ENCODE data around the gene PLEKHO1. TPM values are rescaled to one million over a fixed set of nuclear protein-coding genes. Genes with fewer than 3 reads are reported as not detected.

The PLEKHO1 gene
- total and polyA plus RNA-seq, 2 of the 4 experiments (the other 2 are of a cell fraction), result 51.4 to 56.0 TPM

DNA sequence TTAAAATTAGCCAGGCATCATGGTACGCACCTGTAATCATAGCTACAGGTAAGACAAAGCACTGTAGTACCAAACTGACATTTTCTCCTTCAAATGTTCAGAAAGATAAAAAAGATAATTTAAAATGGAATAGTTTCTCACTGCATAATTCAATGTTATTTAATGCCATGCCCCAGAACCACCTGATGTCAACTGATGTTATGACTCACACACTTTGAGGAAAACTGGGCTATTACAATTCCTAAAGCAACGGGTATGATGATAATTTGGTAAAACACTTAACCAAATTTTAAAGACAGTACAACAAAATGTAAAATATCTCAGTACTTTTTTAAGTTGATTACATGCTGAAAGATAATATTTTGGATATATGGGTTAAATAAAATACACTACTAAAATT, 22.9 kb upstream of the PLEKHO1 start:
- H3K56ac ChIP-seq (ENCODE audit: extremely low read depth, insufficient read depth, low read length), result no peak overlapping the region
- H3K27ac ChIP-seq (ENCODE audit: insufficient read depth, low read length), result no peak overlapping the region
- H2AK5ac ChIP-seq (ENCODE audit: low read depth, low read length), result no peak overlapping the region
- no peak overlapping the region for H2AK9ac ChIP-seq (replicated peaks; ENCODE audit: low read depth, low read length, poor library complexity)
- no peak overlapping the region for H2BK20ac ChIP-seq (ENCODE audit: low read depth, low read length)
- no peak overlapping the region for H3K9ac ChIP-seq (ENCODE audit: low read depth, low read length)
- no peaks in the 10 kb centered on the region for H3K27me3 ChIP-seq (ENCODE audit: control insufficient read depth, insufficient read depth, low read length)
- in situ Hi-C loops (cut with MboI; ENCODE audit: low sequenced_read_pairs), result no loop called here
- no peak overlapping the region for H3K4me3 ChIP-seq (ENCODE audit: insufficient read depth, low read depth, low read length)
- peaks cover 5% of the 10 kb centered on the region; the same call in 1 of the 2 replicates for H3K36me3 ChIP-seq (ENCODE audit: control insufficient read depth, insufficient read depth, low read length)
- ATAC-seq (ENCODE audit: low read depth) (no peak), DNase-seq (no peak)
- H3K9me1 ChIP-seq (ENCODE audit: insufficient read depth, low read length), result 0 out of 2 replicates have a peak, but pooled peaks cover 4% of the 10 kb centered on the region
- no peaks in the 10 kb centered on the region for H3K9me3 ChIP-seq (ENCODE audit: control insufficient read depth, insufficient read depth, low read length)
- H3K4me1 ChIP-seq (ENCODE audit: control insufficient read depth, insufficient read depth, low read length), result peaks cover 2% of the 10 kb centered on the region
- H3K23ac ChIP-seq (ENCODE audit: low read depth, low read length), result no peak overlapping the region
- no peak overlapping the region for H3K4me2 ChIP-seq (ENCODE audit: low read depth, low read length)
- no peaks in the 10 kb centered on the region for H4K20me1 ChIP-seq (ENCODE audit: insufficient read depth, low read length)
- no peak overlapping the region for H3K14ac ChIP-seq (replicated peaks; ENCODE audit: low read depth, low read length)
- no peak overlapping the region for H4K5ac ChIP-seq (ENCODE audit: low read depth, low read length)
- no peak overlapping the region for H2BK15ac ChIP-seq (ENCODE audit: low read depth, low read length)
- no peak overlapping the region for H3K4ac ChIP-seq (ENCODE audit: low read depth, low read length)
- peaks cover 0 to 11% of the 10 kb centered on the region in 2 experiments; a peak in 3 of 4 replicates for H3K79me1 ChIP-seq (ENCODE audit: low read depth in 1 of 2, low read length in 2 of 2)
- H2BK120ac ChIP-seq (ENCODE audit: low read depth, low read length), result no peak overlapping the region
- intact Hi-C loops (cut with micrococcal nuclease), result no loop called here
- no peak overlapping the region for H4K91ac ChIP-seq (ENCODE audit: insufficient read depth, low read depth, low read length)
- BruUV-seq (replicated peaks), result no TSS peak
- ChIA-PET CTCF (no interaction called here), POLR2A (ENCODE audit: unreplicated experiment) (no interaction called here)
- H2AFZ ChIP-seq (replicated peaks; ENCODE audit: low read length, poor library complexity), result no peak overlapping the region
- no peak overlapping the region for H3K18ac ChIP-seq (ENCODE audit: low read depth, low read length)
- dilution Hi-C loops (cut with HindIII; ENCODE audit: low sequenced_read_pairs, unreplicated experiment), result no loop called here
- no peak overlapping the region for H2BK5ac ChIP-seq (ENCODE audit: low read depth, low read length, poor library complexity, severe bottlenecking)
- H4K8ac ChIP-seq (ENCODE audit: low read depth in 2 of 2, low read length in 2 of 2), result no peak overlapping the region
- no CpG with 5 or more reads among the region's 2 CpGs for WGBS, 2 experiments (ENCODE audit: extremely low coverage in 2 of 2, insufficient read length in 1 of 2)
- TF ChIP-seq SMC3 (IDR thresholded peaks at IDR 0.05; ENCODE audit: low read depth, low read length), result no peak
- TF ChIP-seq NFE2L2 (IDR thresholded peaks at IDR 0.05; ENCODE audit: low read depth, low read length), result no peak
